OCI-LY7 (cell line): ENCODE measurements around the gene PRKG1. TPM values are rescaled to one million over a fixed set of nuclear protein-coding genes. Genes with fewer than 3 reads are reported as not detected.

ENCODE experiments used
- BruUV-seq: library from RNA; stranded (reverse); fragments of 400-500 nt; replicated peaks from 2 replicates; lab custom pipeline; 2021; lab: Mats Ljungman, UMichigan
- CTCF ChIA-PET: fragments of 300-600 bp; sonication (Branson Sonifier 250); formaldehyde crosslinking; loops from one replicate; lab custom pipeline; 2022; ENCODE audit warnings: antibody characterized with exemption; ENCODE audit not compliant: unreplicated experiment; lab: Charles Lee
- POLR2A ChIA-PET: fragments of 300-600 bp; sonication (Branson Sonifier 250); formaldehyde crosslinking; loops from one replicate; lab custom pipeline; 2022; ENCODE audit warnings: antibody characterized with exemption; lab: Charles Lee
- DNase-seq: peaks from one replicate; pipeline ENCODE4 v3.0.0-alpha.2; 2015; ENCODE audit warnings: low spot score
- H2AFZ ChIP-seq: fragments of 200-600 bp; sonication (generic), shearing (Covaris generic); 2 replicates; pipeline ENCODE4 v1.6.1; 2014; ENCODE audit warnings: mild to moderate bottlenecking, antibody characterized with exemption, low read length, moderate library complexity
- H3K27ac ChIP-seq: fragments of 200-600 bp; sonication (generic); 2 replicates; pipeline ENCODE4 v1.5.1; 2014; ENCODE audit warnings: mixed run types, low read depth, mild to moderate bottlenecking, moderate library complexity, low read length, inconsistent platforms; ENCODE audit not compliant: poor library complexity, severe bottlenecking
- H3K36me3 ChIP-seq: fragments of 200-600 bp; sonication (generic); 2 replicates; pipeline ENCODE4 v1.6.1; 2014; ENCODE audit warnings: mild to moderate bottlenecking, antibody characterized with exemption, low read length, moderate library complexity, mixed read lengths; ENCODE audit not compliant: insufficient read depth
- H3K4me1 ChIP-seq: fragments of 200-600 bp; sonication (generic); 2 replicates; pipeline ENCODE4 v1.5.1; 2014; ENCODE audit warnings: mild to moderate bottlenecking, low read length; ENCODE audit not compliant: insufficient read depth, poor library complexity, severe bottlenecking
- H3K4me2 ChIP-seq: fragments of 200-600 bp; sonication (generic); 2 replicates; pipeline ENCODE4 v1.6.1; 2014; ENCODE audit warnings: mild to moderate bottlenecking, low read length
- H3K4me3 ChIP-seq: fragments of 200-600 bp; sonication (generic); 2 replicates; pipeline ENCODE4 v1.5.1; 2014; ENCODE audit warnings: mild to moderate bottlenecking, low read depth, low read length; ENCODE audit not compliant: poor library complexity, severe bottlenecking
- H3K79me2 ChIP-seq: fragments of 200-600 bp; sonication (generic); 2 replicates; pipeline ENCODE4 v1.6.1; 2016; ENCODE audit warnings: low read depth, mild to moderate bottlenecking, low read length, moderate library complexity, mixed read lengths; ENCODE audit not compliant: insufficient read depth
- H3K9me2 ChIP-seq: fragments of 200-600 bp; sonication (generic); 2 replicates; pipeline ENCODE4 v1.6.1; 2016; ENCODE audit warnings: mild to moderate bottlenecking, low read length, mixed read lengths; ENCODE audit not compliant: insufficient read depth
- H3K9me3 ChIP-seq: fragments of 200-600 bp; sonication (generic); 2 replicates; pipeline ENCODE4 v1.6.1; 2014; ENCODE audit warnings: mild to moderate bottlenecking, mixed run types, low read length, mixed read lengths
- H4K20me1 ChIP-seq: fragments of 200-600 bp; sonication (generic); 2 replicates; pipeline ENCODE4 v1.6.1; 2014; ENCODE audit warnings: mild to moderate bottlenecking, antibody characterized with exemption, low read length, moderate library complexity, mixed read lengths; ENCODE audit not compliant: insufficient read depth
- EZH2phosphoT487 ChIP-seq: fragments of 200-600 bp; sonication (generic); IDR thresholded peaks from 2 replicates; pipeline ENCODE4 v1.6.1; 2018; ENCODE audit warnings: low read depth, borderline replicate concordance, mild to moderate bottlenecking, mixed run types, antibody characterized with exemption, low read length, moderate library complexity, mixed read lengths
- intact Hi-C: fragments of 100-400 bp; cut with micrococcal nuclease; formaldehyde crosslinking; loops from one replicate; pipeline ENCODE4 v1.10.0; 2022; ENCODE audit not compliant: unreplicated experiment
- total RNA-seq, 2 experiments: library from RNA; depleted of rRNA in 1 of 2; stranded (reverse); fragments of >200 nt in 1 of 2; shearing (Covaris generic) in 1 of 2; gene quantifications; 2 replicates each; pipeline ENCODE4 v1.2.3, GENCODE V29; 2014 to 2022
- TF ChIP-seq, protein P1 (sequence below): fragments of 200-600 bp; sonication (generic); conservative IDR thresholded peaks from 2 replicates; pipeline ENCODE4 v1.5.1; 2014; ENCODE audit warnings: mild to moderate bottlenecking, antibody characterized with exemption, low read length, moderate library complexity, mixed read lengths

Gene PRKG1
- total RNA-seq, 2 experiments from 2014 or later: not detected

- H3K4me2 ChIP-seq: no peak overlapping the region
- ChIA-PET CTCF (interaction anchor here (1.1 kb wide), 1 partner anchor 24 kb away, joined by 3 read pairs; no protein-coding TSS in a partner anchor), POLR2A (interaction anchor here (0.7 kb wide), 1 partner anchor 127 kb away, joined by 3 read pairs; no protein-coding TSS in a partner anchor)
Observed at GRCh38 chr10:51635436-51635835, 561.1 kb downstream of the PRKG1 start.

GRCh38 chr10:51638211-51638610 is 563.9 kb downstream of the PRKG1 start:
- Histone ChIP-seq H3K4me2 (no peak overlapping the region), H3K9me3 (no peaks in the 10 kb centered on the region), H3K4me1 (no peaks in the 10 kb centered on the region), H3K79me2 (no peaks in the 10 kb centered on the region), H3K4me3 (no peak overlapping the region), H4K20me1 (no peaks in the 10 kb centered on the region), H3K36me3 (no peaks in the 10 kb centered on the region), H2AFZ (no peak overlapping the region), H3K9me2 (no peaks in the 10 kb centered on the region), H3K27ac (no peak overlapping the region)
- intact Hi-C loops: no loop called here
- ChIA-PET CTCF (interaction anchor here (0.5 kb wide), 1 partner anchor 666 kb away, joined by 3 read pairs; no protein-coding TSS in a partner anchor), POLR2A (interaction anchor here (0.6 to 2.4 kb wide), 2 partner anchors 8 to 290 kb away, joined by 3 to 7 read pairs; no protein-coding TSS in a partner anchor)
- no peak for TF ChIP-seq EZH2phosphoT487
- TF ChIP-seq, protein P1, sequence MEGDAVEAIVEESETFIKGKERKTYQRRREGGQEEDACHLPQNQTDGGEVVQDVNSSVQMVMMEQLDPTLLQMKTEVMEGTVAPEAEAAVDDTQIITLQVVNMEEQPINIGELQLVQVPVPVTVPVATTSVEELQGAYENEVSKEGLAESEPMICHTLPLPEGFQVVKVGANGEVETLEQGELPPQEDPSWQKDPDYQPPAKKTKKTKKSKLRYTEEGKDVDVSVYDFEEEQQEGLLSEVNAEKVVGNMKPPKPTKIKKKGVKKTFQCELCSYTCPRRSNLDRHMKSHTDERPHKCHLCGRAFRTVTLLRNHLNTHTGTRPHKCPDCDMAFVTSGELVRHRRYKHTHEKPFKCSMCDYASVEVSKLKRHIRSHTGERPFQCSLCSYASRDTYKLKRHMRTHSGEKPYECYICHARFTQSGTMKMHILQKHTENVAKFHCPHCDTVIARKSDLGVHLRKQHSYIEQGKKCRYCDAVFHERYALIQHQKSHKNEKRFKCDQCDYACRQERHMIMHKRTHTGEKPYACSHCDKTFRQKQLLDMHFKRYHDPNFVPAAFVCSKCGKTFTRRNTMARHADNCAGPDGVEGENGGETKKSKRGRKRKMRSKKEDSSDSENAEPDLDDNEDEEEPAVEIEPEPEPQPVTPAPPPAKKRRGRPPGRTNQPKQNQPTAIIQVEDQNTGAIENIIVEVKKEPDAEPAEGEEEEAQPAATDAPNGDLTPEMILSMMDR: no peak
- no peak for DNase-seq
- BruUV-seq: no TSS peak

More at GRCh38 chr10:51635436-51635835, 561.1 kb downstream of the PRKG1 start:
- Histone ChIP-seq H3K79me2 (no peaks in the 10 kb centered on the region), H3K9me2 (no peaks in the 10 kb centered on the region), H3K36me3 (no peaks in the 10 kb centered on the region), H4K20me1 (no peaks in the 10 kb centered on the region), H3K4me3 (no peak overlapping the region), H3K9me3 (no peaks in the 10 kb centered on the region), H3K4me1 (no peaks in the 10 kb centered on the region), H2AFZ (no peak overlapping the region), H3K27ac (no peak overlapping the region)
- intact Hi-C loops: no loop called here
- DNase-seq: no peak
- TF ChIP-seq, protein P1: no peak
- TF ChIP-seq EZH2phosphoT487: no peak
- no TSS peak for BruUV-seq

GRCh38 chr10:51638737-51639136 is 564.5 kb downstream of the PRKG1 start:
- no peak for DNase-seq
- no peaks in the 10 kb centered on the region for H4K20me1 ChIP-seq
- intact Hi-C loops: no loop called here
- no peak overlapping the region for H3K4me2 ChIP-seq
- no peak overlapping the region for H3K27ac ChIP-seq
- H3K4me3 ChIP-seq: no peak overlapping the region
- no peaks in the 10 kb centered on the region for H3K79me2 ChIP-seq
- H3K36me3 ChIP-seq: no peaks in the 10 kb centered on the region
- ChIA-PET CTCF (interaction anchor here (0.5 kb wide), 1 partner anchor 666 kb away, joined by 3 read pairs; no protein-coding TSS in a partner anchor), POLR2A (no interaction called here)
- H3K4me1 ChIP-seq: no peaks in the 10 kb centered on the region
- no peaks in the 10 kb centered on the region for H3K9me2 ChIP-seq
- TF ChIP-seq, protein P1: no peak
- TF ChIP-seq EZH2phosphoT487: no peak
- BruUV-seq: no TSS peak
- H3K9me3 ChIP-seq: no peaks in the 10 kb centered on the region
- H2AFZ ChIP-seq: no peak overlapping the region
